GM23338 (cell line): ENCODE measurements around the gene RAD51B. TPM values are rescaled to one million over a fixed set of nuclear protein-coding genes. Genes with fewer than 3 reads are reported as not detected.

ENCODE experiments used
- ATAC-seq: fragments of 200-7000 bp; cut with Tn5 transposase; 3 replicates; pipeline ENCODE4 v1.9.1; 2020
- DNase-seq: peaks from one replicate; pipeline ENCODE4 v3.0.0-alpha.2; 2015; ENCODE audit warnings: low spot score
- H2AFZ ChIP-seq: fragments of 200-600 bp; sonication (generic); 2 replicates; pipeline ENCODE4 v1.8.0; 2016; ENCODE audit warnings: antibody characterized with exemption, mild to moderate bottlenecking, moderate library complexity
- H3F3A ChIP-seq: fragments of 200-600 bp; sonication (generic); replicated peaks from 2 replicates; pipeline ENCODE4 v1.8.0; 2017; ENCODE audit warnings: antibody characterized with exemption, mixed run types, low read depth
- H3K27ac ChIP-seq: fragments of 200-600 bp; sonication (generic); 2 replicates; pipeline ENCODE4 v1.6.1; 2016; ENCODE audit warnings: low read depth
- H3K27me3 ChIP-seq: fragments of 200-600 bp; sonication (generic); 2 replicates; pipeline ENCODE4 v1.8.0; 2016; ENCODE audit warnings: mild to moderate bottlenecking, mixed run types, moderate library complexity; ENCODE audit not compliant: insufficient read depth
- H3K36me3 ChIP-seq: fragments of 200-600 bp; sonication (generic); 2 replicates; pipeline ENCODE4 v1.8.0; 2016; ENCODE audit warnings: mild to moderate bottlenecking; ENCODE audit not compliant: insufficient read depth
- H3K4me1 ChIP-seq: fragments of 200-600 bp; sonication (generic); 2 replicates; pipeline ENCODE4 v1.8.0; 2016; ENCODE audit warnings: mild to moderate bottlenecking, moderate library complexity; ENCODE audit not compliant: insufficient read depth
- H3K4me2 ChIP-seq: fragments of 200-600 bp; sonication (generic); 2 replicates; pipeline ENCODE4 v1.7.1; 2017; ENCODE audit warnings: mixed run types
- H3K4me3 ChIP-seq: fragments of 200-600 bp; sonication (generic); 2 replicates; pipeline ENCODE4 v1.6.1; 2016; ENCODE audit warnings: mixed run types
- H3K79me2 ChIP-seq: fragments of 200-600 bp; sonication (generic); replicated peaks from 2 replicates; pipeline ENCODE4 v1.8.0; 2017; ENCODE audit warnings: mild to moderate bottlenecking; ENCODE audit not compliant: insufficient read depth
- H3K9me2 ChIP-seq: fragments of 200-600 bp; sonication (generic); 2 replicates; pipeline ENCODE4 v1.8.0; 2017; ENCODE audit not compliant: insufficient read depth
- H4K20me1 ChIP-seq: fragments of 200-600 bp; sonication (generic); replicated peaks from 2 replicates; pipeline ENCODE4 v1.8.0; 2017; ENCODE audit warnings: mild to moderate bottlenecking; ENCODE audit not compliant: insufficient read depth
- H3K27ac Mint-ChIP-seq: 2 replicates; pipeline ENCODE4 v1.8.0; 2020; ENCODE audit warnings: inconsistent platforms, mild to moderate bottlenecking, moderate library complexity, mixed read lengths
- H3K27me3 Mint-ChIP-seq: 3 replicates; pipeline ENCODE4 v1.8.0; 2022; ENCODE audit warnings: low read depth, mild to moderate bottlenecking, moderate library complexity, mixed read lengths, inconsistent platforms; ENCODE audit not compliant: insufficient read depth, poor library complexity
- H3K36me3 Mint-ChIP-seq: 3 replicates; pipeline ENCODE4 v1.8.0; 2021; ENCODE audit warnings: low read depth, mild to moderate bottlenecking, inconsistent platforms, moderate library complexity, mixed read lengths
- H3K4me1 Mint-ChIP-seq: 3 replicates; pipeline ENCODE4 v1.8.0; 2020; ENCODE audit warnings: mild to moderate bottlenecking, inconsistent platforms, mixed read lengths
- H3K4me3 Mint-ChIP-seq: 3 replicates; pipeline ENCODE4 v1.8.0; 2021; ENCODE audit warnings: moderate library complexity, mild to moderate bottlenecking, inconsistent platforms, mixed read lengths
- H3K9me3 Mint-ChIP-seq: 3 replicates; pipeline ENCODE4 v1.8.0; 2020; ENCODE audit warnings: moderate library complexity, mild to moderate bottlenecking, inconsistent platforms, mixed read lengths
- CREB1 ChIP-seq: fragments of 250-450 bp; sonication (Bioruptor Pico); IDR thresholded peaks from 2 replicates; pipeline ENCODE4 v1.5.0; 2020; ENCODE audit warnings: low read depth, mild to moderate bottlenecking, moderate library complexity
- EZH2 ChIP-seq: fragments of 200-600 bp; sonication (generic); IDR thresholded peaks from one replicate; pipeline ENCODE4 v1.8.0; 2017; ENCODE audit warnings: antibody characterized with exemption, mild to moderate bottlenecking, low read depth; ENCODE audit not compliant: unreplicated experiment
- EZH2phosphoT487 ChIP-seq: fragments of 200-600 bp; sonication (generic); IDR thresholded peaks from one replicate; pipeline ENCODE4 v1.8.1; 2018; ENCODE audit warnings: antibody characterized with exemption; ENCODE audit not compliant: unreplicated experiment
- JUNB ChIP-seq: IDR thresholded peaks from one replicate; pipeline ENCODE4 v1.6.1; 2016; ENCODE audit warnings: antibody characterized with exemption; ENCODE audit not compliant: unreplicated experiment
- POLR2AphosphoS5 ChIP-seq: IDR thresholded peaks from 2 replicates; pipeline ENCODE4 v1.6.1; 2016; ENCODE audit warnings: antibody characterized with exemption, low read depth
- STAT1 ChIP-seq: IDR thresholded peaks from one replicate; pipeline ENCODE4 v1.6.1; 2016; ENCODE audit warnings: antibody characterized with exemption; ENCODE audit not compliant: unreplicated experiment
- ZNF114 ChIP-seq: fragments of 250-450 bp; sonication (Bioruptor Pico); IDR thresholded peaks from 2 replicates; pipeline ENCODE4 v1.5.0; 2020; ENCODE audit warnings: mild to moderate bottlenecking, moderate library complexity
- polyA plus RNA-seq: library from polyadenylated mRNA; unstranded; fragments of >200 nt; fragmentation: Nextera tagmentation; extraction: Ambion mirVana; gene quantifications from 2 replicates; pipeline ENCODE4 v1.2.1, GENCODE V29; 2016
- total RNA-seq: library from RNA; depleted of rRNA; stranded (reverse); fragments of >200 nt; shearing (Covaris generic); gene quantifications from 2 replicates; pipeline ENCODE4 v1.2.3, GENCODE V29; 2014
- TF ChIP-seq, protein P1 (sequence below): fragments of 250-450 bp; sonication (Bioruptor Pico); IDR thresholded peaks from 2 replicates; pipeline ENCODE4 v1.5.0; 2020; ENCODE audit warnings: mild to moderate bottlenecking, moderate library complexity
- TF ChIP-seq, protein P2 (sequence below): IDR thresholded peaks from 2 replicates; pipeline ENCODE4 v1.6.1; 2016; ENCODE audit warnings: antibody characterized with exemption

RAD51B gene
- total and polyA plus RNA-seq, 2 experiments from 2014 or later, result 15.7 to 29.1 TPM

DNA sequence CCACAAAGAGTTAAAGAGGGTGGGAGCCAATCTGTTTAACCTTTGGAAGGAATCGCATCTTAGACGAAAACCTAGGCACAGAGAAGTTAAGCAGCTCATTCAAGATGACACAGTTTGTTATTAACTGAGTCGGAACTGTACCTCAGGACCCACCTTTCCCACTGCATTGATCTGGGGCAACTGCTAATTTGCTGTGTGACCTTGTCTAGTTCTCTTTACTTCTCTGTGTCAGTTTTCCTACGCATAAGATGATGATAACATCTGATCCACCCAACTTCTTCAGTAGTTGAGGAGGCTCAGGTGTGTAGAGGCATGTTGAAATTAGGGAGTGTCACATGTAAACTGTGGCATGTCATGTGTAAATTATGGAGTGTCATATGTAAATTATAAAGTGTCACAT is 787.1 kb downstream of the RAD51B start (continued):
- TF ChIP-seq, protein P1, sequence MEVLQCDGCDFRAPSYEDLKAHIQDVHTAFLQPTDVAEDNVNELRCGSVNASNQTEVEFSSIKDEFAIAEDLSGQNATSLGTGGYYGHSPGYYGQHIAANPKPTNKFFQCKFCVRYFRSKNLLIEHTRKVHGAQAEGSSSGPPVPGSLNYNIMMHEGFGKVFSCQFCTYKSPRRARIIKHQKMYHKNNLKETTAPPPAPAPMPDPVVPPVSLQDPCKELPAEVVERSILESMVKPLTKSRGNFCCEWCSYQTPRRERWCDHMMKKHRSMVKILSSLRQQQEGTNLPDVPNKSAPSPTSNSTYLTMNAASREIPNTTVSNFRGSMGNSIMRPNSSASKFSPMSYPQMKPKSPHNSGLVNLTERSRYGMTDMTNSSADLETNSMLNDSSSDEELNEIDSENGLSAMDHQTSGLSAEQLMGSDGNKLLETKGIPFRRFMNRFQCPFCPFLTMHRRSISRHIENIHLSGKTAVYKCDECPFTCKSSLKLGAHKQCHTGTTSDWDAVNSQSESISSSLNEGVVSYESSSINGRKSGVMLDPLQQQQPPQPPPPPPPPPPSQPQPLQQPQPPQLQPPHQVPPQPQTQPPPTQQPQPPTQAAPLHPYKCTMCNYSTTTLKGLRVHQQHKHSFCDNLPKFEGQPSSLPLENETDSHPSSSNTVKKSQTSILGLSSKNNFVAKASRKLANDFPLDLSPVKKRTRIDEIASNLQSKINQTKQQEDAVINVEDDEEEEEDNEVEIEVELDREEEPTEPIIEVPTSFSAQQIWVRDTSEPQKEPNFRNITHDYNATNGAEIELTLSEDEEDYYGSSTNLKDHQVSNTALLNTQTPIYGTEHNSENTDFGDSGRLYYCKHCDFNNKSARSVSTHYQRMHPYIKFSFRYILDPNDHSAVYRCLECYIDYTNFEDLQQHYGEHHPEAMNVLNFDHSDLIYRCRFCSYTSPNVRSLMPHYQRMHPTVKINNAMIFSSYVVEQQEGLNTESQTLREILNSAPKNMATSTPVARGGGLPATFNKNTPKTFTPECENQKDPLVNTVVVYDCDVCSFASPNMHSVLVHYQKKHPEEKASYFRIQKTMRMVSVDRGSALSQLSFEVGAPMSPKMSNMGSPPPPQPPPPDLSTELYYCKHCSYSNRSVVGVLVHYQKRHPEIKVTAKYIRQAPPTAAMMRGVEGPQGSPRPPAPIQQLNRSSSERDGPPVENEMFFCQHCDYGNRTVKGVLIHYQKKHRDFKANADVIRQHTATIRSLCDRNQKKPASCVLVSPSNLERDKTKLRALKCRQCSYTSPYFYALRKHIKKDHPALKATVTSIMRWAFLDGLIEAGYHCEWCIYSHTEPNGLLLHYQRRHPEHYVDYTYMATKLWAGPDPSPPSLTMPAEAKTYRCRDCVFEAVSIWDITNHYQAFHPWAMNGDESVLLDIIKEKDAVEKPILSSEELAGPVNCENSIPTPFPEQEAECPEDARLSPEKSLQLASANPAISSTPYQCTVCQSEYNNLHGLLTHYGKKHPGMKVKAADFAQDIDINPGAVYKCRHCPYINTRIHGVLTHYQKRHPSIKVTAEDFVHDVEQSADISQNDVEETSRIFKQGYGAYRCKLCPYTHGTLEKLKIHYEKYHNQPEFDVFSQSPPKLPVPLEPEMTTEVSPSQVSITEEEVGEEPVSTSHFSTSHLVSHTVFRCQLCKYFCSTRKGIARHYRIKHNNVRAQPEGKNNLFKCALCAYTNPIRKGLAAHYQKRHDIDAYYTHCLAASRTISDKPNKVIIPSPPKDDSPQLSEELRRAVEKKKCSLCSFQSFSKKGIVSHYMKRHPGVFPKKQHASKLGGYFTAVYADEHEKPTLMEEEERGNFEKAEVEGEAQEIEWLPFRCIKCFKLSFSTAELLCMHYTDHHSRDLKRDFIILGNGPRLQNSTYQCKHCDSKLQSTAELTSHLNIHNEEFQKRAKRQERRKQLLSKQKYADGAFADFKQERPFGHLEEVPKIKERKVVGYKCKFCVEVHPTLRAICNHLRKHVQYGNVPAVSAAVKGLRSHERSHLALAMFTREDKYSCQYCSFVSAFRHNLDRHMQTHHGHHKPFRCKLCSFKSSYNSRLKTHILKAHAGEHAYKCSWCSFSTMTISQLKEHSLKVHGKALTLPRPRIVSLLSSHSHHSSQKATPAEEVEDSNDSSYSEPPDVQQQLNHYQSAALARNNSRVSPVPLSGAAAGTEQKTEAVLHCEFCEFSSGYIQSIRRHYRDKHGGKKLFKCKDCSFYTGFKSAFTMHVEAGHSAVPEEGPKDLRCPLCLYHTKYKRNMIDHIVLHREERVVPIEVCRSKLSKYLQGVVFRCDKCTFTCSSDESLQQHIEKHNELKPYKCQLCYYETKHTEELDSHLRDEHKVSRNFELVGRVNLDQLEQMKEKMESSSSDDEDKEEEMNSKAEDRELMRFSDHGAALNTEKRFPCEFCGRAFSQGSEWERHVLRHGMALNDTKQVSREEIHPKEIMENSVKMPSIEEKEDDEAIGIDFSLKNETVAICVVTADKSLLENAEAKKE (CRISPR knock-in tag), result no peak
- TF ChIP-seq EZH2 (no peak), ZNF114 (CRISPR knock-in tag) (no peak)

DNA sequence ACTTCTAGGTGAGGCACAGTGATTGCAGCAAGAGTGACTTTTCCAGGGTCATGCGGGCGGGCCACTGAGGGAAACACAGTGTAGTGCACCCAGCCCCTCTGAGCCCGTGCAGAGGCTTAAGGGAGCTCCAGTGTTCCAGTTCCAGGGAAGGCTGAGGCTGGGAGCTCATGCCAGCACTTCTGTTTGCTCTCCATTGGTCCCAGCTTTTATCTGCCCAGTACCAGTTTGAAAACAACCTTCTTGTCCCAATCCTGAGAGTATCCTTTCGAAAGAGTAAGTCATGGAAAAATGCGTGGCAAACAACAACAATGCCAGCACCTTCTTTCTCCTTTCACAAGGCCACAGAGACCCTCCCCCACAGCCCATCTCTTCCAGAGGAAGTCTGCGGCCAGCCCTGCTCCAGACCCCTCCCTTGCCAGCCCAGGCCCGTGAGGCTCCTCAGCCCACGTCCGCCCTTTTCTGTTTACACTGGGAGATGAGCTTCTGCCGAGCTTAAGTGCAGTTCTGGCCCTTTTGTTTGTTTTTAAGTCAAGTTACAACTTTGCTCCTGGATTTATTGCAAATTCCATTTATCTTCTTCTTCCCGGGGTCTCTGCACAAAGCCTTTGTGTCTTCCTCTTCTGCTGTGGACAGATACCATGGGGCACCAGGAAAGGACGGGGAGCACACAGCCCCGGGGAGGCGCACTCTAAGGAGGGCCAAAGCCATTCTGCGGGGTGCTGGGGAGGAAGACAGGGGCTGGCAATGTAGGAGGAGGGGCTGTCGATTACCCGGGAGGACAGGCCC is 787.7 kb downstream of the RAD51B start:
- H3F3A ChIP-seq, result no peaks in the 10 kb centered on the region
- peak; percentile 59 for DNase-seq
- Mint-ChIP-seq H3K27ac (peak overlapping the region; percentile 12; the same call in 1 of the 2 replicates), H3K36me3 (peaks cover 7% of the 10 kb centered on the region), H3K9me3 (peaks cover 15% of the 10 kb centered on the region), H3K4me1 (peaks cover 15% of the 10 kb centered on the region), H3K27me3 (no peaks in the 10 kb centered on the region), H3K4me3 (no peak overlapping the region; the same call in 2 of the 3 replicates)
- no peaks in the 10 kb centered on the region for H4K20me1 ChIP-seq
- H3K36me3 ChIP-seq, result no peaks in the 10 kb centered on the region
- no peak overlapping the region for H3K4me3 ChIP-seq
- peak; percentile 77 for ATAC-seq
- H3K27me3 ChIP-seq, result no peaks in the 10 kb centered on the region
- peaks cover 10% of the 10 kb centered on the region; the same call in 1 of the 2 replicates for H3K4me1 ChIP-seq
- H3K27ac ChIP-seq, result no peak overlapping the region
- no peaks in the 10 kb centered on the region for H3K79me2 ChIP-seq
- H3K9me2 ChIP-seq, result no peaks in the 10 kb centered on the region
- no peak overlapping the region for H3K4me2 ChIP-seq
- peak overlapping the region; percentile 67 for H2AFZ ChIP-seq
- TF ChIP-seq STAT1 (no peak), JUNB (no peak), POLR2AphosphoS5 (no peak), ZNF114 (CRISPR knock-in tag) (no peak), CREB1 (CRISPR knock-in tag) (no peak), EZH2 (no peak), EZH2phosphoT487 (no peak)
- TF ChIP-seq, protein P2, sequence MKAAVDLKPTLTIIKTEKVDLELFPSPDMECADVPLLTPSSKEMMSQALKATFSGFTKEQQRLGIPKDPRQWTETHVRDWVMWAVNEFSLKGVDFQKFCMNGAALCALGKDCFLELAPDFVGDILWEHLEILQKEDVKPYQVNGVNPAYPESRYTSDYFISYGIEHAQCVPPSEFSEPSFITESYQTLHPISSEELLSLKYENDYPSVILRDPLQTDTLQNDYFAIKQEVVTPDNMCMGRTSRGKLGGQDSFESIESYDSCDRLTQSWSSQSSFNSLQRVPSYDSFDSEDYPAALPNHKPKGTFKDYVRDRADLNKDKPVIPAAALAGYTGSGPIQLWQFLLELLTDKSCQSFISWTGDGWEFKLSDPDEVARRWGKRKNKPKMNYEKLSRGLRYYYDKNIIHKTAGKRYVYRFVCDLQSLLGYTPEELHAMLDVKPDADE, result no peak
